Measurements from ENCODE around the gene NRBP1. TPM values are rescaled to one million over a fixed set of nuclear protein-coding genes. Genes with fewer than 3 reads are reported as not detected.
"Not testable (repeated sequence)": the region's sequence is repeated elsewhere in the genome, so short reads cannot be mapped to it uniquely, and the experiment has no call there.

Gene NRBP1
- total RNA-seq, 1 experiment from 2014 or later, result 134 TPM

GRCh38 chr2:27421660-27422250, 6.7 kb upstream of the NRBP1 start:
- DNase-seq (ENCODE audit: low read depth), result no peak

DNA sequence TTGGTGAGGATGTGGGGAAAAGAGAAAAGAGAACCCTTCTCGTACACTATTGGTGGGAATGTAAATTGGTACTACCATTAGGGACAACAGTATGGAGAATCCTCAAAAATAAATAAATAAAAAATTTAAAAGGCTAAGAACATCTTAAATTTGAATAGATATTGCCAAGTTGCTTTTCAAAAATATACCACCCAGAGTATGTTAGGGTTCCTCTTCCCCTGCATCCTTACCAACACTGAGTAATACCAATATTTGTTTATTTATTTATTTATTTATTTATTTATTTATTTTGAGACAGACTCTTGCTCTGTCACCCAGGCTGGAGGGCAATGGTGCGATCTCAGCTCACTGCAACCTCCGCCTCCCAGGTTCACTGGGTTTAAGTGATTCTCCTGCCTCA, 5.5 kb upstream of the NRBP1 start:
- no peak for DNase-seq (ENCODE audit: low read depth)

- DNase-seq (ENCODE audit: low read depth), result not testable (repeated sequence)
Measured at GRCh38 chr2:27425039-27425438, 3.4 kb upstream of the NRBP1 start.

GRCh38 chr2:27427863-27428212, 593 bp upstream of the NRBP1 start:
- DNase-seq (ENCODE audit: low read depth), result no peak

DNA sequence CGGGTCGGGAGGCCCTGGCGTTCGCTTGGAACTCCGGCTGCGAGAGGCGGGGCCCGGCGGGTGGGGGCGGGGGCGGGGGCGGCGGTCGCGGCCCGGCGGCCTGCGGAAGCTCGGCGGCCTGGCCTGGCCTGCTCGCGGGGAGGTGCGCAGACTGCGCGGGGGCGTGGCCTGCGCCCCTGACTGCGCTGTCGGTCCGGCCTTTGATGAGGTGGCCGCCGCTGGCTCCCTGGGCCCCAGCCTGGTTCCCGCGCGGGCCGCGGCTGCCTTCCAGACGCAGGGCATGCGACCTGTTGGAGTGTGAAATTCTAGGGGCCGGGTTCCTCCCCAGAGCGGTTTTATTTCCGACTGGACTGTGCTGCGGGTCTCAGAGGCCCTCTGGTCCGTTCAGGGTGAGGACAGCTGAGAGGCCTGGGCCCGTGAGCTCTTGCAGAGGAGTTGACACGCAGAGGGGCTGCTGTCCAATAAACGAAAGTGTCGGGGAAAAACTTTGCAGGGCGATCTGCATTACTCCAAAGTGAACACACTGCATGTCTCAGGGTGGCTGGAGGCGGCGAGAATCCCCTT, 629 bp downstream of the NRBP1 start:
- peak; percentile 96 for DNase-seq (ENCODE audit: low read depth)

- peak; percentile 77 for DNase-seq (ENCODE audit: low read depth)
Measured at GRCh38 chr2:27431395-27431794, 3.0 kb downstream of the NRBP1 start.

GRCh38 chr2:27435628-27436027, 7.2 kb downstream of the NRBP1 start:
- DNase-seq (ENCODE audit: low read depth), result no peak

DNA sequence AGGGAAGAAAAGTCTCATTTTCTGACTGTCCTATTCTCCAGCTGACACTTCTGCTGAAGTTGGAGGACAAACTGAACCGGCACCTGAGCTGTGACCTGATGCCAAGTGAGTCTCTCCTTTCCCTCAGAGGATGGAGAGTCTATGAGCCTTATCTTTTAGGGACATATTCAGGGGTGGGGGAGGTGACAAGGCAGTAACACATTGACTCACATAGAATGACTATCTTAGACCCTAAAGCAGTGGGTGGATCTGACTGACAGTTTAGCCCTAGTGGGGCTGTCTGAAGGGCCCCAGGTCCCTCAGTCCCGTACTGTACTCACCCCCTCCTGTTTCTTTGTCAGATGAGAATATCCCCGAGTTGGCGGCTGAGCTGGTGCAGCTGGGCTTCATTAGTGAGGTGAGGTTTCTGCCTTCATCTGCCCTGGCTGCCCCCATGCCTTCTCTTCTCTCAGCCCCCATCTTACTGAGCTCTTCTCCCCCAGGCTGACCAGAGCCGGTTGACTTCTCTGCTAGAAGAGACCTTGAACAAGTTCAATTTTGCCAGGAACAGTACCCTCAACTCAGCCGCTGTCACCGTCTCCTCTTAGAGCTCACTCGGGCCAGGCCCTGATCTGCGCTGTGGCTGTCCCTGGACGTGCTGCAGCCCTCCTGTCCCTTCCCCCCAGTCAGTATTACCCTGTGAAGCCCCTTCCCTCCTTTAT, 12.9 kb downstream of the NRBP1 start:
- no peak for DNase-seq (ENCODE audit: low read depth)

- DNase-seq (ENCODE audit: low read depth), result no peak
Measured at GRCh38 chr2:27441958-27442919, 13.8 kb downstream of the NRBP1 start, which contains the start of gene KRTCAP3. Gene KRTCAP3, plus strand, starts transcription at chr2:27442381. Its CDS starts 32 bp downstream, at chr2:27442413.

- DNase-seq (ENCODE audit: low read depth), result no peak
Measured at GRCh38 chr2:27442920-27443282, 14.5 kb downstream of the NRBP1 start.

- DNase-seq (ENCODE audit: low read depth), result no peak
Measured at GRCh38 chr2:27445155-27445554, 16.7 kb downstream of the NRBP1 start.

GRCh38 chr2:27445615-27446014, 17.2 kb downstream of the NRBP1 start:
- DNase-seq (ENCODE audit: low read depth), result no peak

GRCh38 chr2:27446057-27446456, 17.6 kb downstream of the NRBP1 start:
- no peak for DNase-seq (ENCODE audit: low read depth)

GRCh38 chr2:27448381-27448780, 19.9 kb downstream of the NRBP1 start:
- DNase-seq (ENCODE audit: low read depth), result no peak

DNA sequence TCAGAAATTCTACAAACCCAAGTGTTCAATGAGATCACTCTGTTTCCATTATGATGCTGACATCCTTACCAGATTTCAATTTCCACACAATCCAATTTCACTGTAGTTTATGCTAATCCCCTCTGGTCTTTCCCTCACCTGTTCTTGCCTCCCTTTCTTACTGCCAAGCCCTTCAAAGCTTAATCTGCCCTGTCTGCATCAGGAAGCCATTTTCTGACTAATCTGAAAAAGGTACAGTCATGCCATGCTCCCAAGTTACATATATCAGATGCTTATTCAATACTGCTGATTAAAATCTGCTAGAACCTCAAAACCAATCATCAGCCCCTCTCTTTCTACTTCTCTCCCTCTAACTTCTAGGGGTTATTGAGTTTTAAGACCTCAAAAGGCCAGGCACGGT, 22.7 kb downstream of the NRBP1 start:
- DNase-seq (ENCODE audit: low read depth), result no peak

DNA sequence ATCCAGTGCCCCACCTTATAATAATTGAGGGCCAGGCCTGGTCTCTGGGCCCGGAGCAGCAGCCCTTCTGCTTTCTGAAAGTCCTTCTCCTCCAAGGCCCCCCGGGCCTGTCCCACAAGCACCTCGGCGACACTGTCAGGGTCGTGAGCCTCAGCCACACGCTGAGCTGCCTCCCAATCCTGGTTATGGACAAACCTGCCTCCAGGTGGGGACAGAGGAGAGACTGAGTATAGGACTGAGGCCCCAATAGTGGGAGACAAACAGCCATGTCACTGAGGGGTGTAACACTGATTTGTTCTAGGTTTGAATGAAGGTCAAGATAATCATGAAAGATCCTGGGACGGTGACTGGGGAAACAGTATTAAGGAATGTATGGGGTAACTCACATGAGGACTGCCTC, 25.5 kb downstream of the NRBP1 start:
- DNase-seq (ENCODE audit: low read depth), result no peak

- DNase-seq (ENCODE audit: low read depth), result no peak
Measured at GRCh38 chr2:27461118-27461517, 32.7 kb downstream of the NRBP1 start.

DNA sequence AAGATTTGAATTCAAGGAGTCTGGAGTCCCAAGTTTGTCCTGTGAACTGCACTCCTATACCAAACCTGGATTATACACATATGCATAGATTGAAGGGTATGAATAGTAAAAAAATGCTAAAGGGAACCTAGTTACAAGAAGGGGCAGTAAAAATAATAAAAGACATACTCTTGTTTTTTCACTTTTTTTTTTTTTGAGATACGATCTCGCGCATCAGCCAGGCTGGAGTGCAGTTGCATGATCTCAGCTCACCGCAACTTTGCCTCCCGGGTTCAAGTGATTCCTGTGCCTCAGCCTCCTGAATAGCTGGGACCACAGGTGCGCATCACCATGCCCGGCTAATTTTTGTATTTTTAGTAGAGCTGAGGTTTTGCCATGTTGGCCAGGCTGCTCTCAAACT, 36.0 kb downstream of the NRBP1 start:
- DNase-seq (ENCODE audit: low read depth), result no peak

DNA sequence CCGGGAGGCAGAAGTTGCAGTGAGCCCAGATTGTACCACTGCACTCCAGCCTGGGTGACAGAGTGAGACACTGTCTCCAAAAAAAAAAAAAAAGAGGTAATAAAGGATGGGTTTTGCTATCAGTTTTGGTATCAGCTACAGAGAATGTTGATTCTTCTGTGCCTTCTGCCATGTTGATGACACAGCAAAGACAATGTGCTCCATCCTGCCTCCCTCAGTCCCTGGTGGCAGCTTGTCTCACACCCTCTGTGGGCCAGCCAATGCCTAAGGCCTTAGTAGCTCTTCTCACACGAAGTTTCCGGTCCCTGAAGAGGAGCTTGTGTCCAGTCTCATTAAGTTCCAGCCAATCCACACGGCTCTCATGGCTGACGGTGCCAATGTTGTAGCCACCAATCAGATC, 43.5 kb downstream of the NRBP1 start:
- no peak for DNase-seq (ENCODE audit: low read depth)

GRCh38 chr2:27485496-27485895, 57.1 kb downstream of the NRBP1 start:
- no peak for DNase-seq (ENCODE audit: low read depth)

- DNase-seq (ENCODE audit: low read depth), result peak; percentile 29
Measured at GRCh38 chr2:27489118-27489497, 60.7 kb downstream of the NRBP1 start.
